ENCODE measurements around the gene AFAP1. TPM values are rescaled to one million over a fixed set of nuclear protein-coding genes. Genes with fewer than 3 reads are reported as not detected.

The AFAP1 gene
- total RNA-seq, 1 experiment from 2014 or later: 42.1 TPM

DNA sequence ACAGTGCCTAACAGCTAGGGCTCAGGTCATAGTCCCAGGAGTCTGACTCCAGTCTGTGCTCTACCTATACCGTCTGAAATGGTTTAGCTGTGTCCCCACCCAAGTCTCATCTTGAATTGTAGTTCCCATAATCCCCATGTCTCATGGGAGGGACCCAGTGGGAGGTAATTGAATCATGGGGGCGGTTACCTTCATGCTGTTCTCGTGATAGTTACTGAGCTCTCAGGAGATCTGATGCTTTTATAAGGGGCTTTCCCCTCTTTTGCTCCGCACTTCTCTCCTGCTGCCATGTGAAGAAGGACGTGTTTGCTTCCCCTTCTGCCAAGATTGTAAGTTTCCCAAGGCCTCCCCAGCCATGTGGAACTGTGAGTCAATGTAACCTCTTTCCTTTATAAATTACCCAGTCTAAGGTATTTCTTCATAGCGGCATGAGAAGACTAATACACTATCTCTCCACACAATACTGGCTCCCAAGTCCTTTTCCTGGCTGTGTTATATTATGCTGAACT, 110.8 kb downstream of the AFAP1 start:
- Histone ChIP-seq H3K36me3 (ENCODE audit: low read depth, low read length) (peaks cover 31% of the 10 kb centered on the region), H3K4me2 (ENCODE audit: low read length) (peak overlapping the region; percentile 78), H3K4me1 (ENCODE audit: insufficient read depth, low read length) (peaks cover 21% of the 10 kb centered on the region), H3K27me3 (ENCODE audit: low read length) (no peaks in the 10 kb centered on the region), H3K4me3 (ENCODE audit: low read length) (no peak overlapping the region), H3F3A (ENCODE audit: low read length, unreplicated experiment) (no peaks in the 10 kb centered on the region), H3K9me2 (replicated peaks; ENCODE audit: low read length) (no peaks in the 10 kb centered on the region), H3K27ac (ENCODE audit: low read length) (peak overlapping the region; percentile 64), H3K9ac (ENCODE audit: low read length) (no peak overlapping the region), H3K9me3 (ENCODE audit: low read length) (no peaks in the 10 kb centered on the region), H3K79me2 (ENCODE audit: low read length) (peaks cover 71% of the 10 kb centered on the region), H4K20me1 (ENCODE audit: low read length) (no peaks in the 10 kb centered on the region), H2AFZ (ENCODE audit: low read length) (no peak overlapping the region)
- TF ChIP-seq, protein P1, sequence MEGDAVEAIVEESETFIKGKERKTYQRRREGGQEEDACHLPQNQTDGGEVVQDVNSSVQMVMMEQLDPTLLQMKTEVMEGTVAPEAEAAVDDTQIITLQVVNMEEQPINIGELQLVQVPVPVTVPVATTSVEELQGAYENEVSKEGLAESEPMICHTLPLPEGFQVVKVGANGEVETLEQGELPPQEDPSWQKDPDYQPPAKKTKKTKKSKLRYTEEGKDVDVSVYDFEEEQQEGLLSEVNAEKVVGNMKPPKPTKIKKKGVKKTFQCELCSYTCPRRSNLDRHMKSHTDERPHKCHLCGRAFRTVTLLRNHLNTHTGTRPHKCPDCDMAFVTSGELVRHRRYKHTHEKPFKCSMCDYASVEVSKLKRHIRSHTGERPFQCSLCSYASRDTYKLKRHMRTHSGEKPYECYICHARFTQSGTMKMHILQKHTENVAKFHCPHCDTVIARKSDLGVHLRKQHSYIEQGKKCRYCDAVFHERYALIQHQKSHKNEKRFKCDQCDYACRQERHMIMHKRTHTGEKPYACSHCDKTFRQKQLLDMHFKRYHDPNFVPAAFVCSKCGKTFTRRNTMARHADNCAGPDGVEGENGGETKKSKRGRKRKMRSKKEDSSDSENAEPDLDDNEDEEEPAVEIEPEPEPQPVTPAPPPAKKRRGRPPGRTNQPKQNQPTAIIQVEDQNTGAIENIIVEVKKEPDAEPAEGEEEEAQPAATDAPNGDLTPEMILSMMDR (conservative IDR thresholded peaks at IDR 0.05; ENCODE audit: low read depth, low read length): no peak
- no peak for TF ChIP-seq EZH2phosphoT487 (IDR thresholded peaks at IDR 0.05; ENCODE audit: borderline replicate concordance, low read length)
- TF ChIP-seq EZH2 (IDR thresholded peaks at IDR 0.05; ENCODE audit: low read length, unreplicated experiment): no peak
- no TSS peak for BruUV-seq (replicated peaks)
- DNase-seq: no peak
- ChIA-PET POLR2A (ENCODE audit: unreplicated experiment) (no interaction called here), CTCF (interaction anchor here (0.6 kb wide), 1 partner anchor 25 kb away, joined by 3 read pairs; no protein-coding TSS in a partner anchor)
- peak; percentile 14 for ATAC-seq
- intact Hi-C loops (cut with micrococcal nuclease): loop anchor here (1.0 kb wide), 1 partner anchor 13 kb away; no protein-coding TSS in a partner anchor

DNA sequence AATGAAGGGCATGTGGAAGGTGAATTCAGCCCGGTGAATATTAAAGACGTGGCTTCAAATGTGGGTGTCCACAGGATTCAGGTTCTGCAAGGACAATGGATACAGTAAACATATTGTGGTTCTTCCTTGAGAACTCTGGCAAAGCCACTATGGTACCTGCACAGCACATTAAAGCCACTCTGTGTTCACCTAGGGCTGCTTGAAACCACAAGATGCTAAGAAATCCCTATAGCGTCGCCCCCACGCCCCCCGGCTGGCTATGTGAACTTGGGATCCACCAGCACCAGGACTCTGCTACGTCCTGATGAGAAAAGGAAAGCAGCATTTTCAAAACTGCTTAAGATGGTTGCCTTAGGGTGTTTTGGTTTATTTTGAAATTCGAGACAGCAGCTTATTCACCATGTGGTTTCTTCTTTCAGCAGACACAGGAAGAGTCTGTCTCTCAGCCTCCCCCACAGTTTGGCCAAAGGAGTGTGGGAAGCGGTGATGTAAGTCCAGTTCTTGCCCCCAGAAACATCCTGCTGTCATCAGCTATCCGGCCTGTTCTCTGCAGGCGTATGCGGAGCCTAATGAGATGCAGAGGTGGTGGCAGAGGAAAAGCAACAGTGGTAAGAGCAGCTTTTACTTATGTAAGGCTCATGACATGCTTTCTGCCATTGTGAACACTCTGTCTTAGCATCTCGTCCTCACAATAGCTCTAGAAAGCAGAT, 111.5 kb downstream of the AFAP1 start:
- CTCF ChIA-PET: interaction anchor here (0.6 kb wide), 1 partner anchor 24 kb away, joined by 3 read pairs; no protein-coding TSS in a partner anchor
- Histone ChIP-seq H4K20me1 (ENCODE audit: low read length) (no peaks in the 10 kb centered on the region), H3K4me1 (ENCODE audit: insufficient read depth, low read length) (peaks cover 21% of the 10 kb centered on the region), H3K9me3 (ENCODE audit: low read length) (no peaks in the 10 kb centered on the region), H3K36me3 (ENCODE audit: low read depth, low read length) (peaks cover 35% of the 10 kb centered on the region), H3K4me3 (ENCODE audit: low read length) (peak overlapping the region; percentile 44; the same call in 1 of the 2 replicates), H3K27me3 (ENCODE audit: low read length) (no peaks in the 10 kb centered on the region), H3K27ac (ENCODE audit: low read length) (peak overlapping the region; percentile 64), H3K79me2 (ENCODE audit: low read length) (peaks cover 77% of the 10 kb centered on the region), H3F3A (ENCODE audit: low read length, unreplicated experiment) (no peaks in the 10 kb centered on the region), H2AFZ (ENCODE audit: low read length) (no peak overlapping the region), H3K4me2 (ENCODE audit: low read length) (peak overlapping the region; percentile 78), H3K9me2 (replicated peaks; ENCODE audit: low read length) (no peaks in the 10 kb centered on the region), H3K9ac (ENCODE audit: low read length) (no peak overlapping the region)
- intact Hi-C loops (cut with micrococcal nuclease): loop anchor here (1.0 kb wide), 1 partner anchor 14 kb away; no protein-coding TSS in a partner anchor
- ATAC-seq (peak; percentile 96), DNase-seq (peak; percentile 85)
- TF ChIP-seq EZH2 (IDR thresholded peaks at IDR 0.05; ENCODE audit: low read length, unreplicated experiment) (no peak), EZH2phosphoT487 (IDR thresholded peaks at IDR 0.05; ENCODE audit: borderline replicate concordance, low read length) (no peak)
- TF ChIP-seq, protein P1 (conservative IDR thresholded peaks at IDR 0.05; ENCODE audit: low read depth, low read length): no peak
- no TSS peak for BruUV-seq (replicated peaks)
- POLR2A ChIA-PET (ENCODE audit: unreplicated experiment): interaction anchor here (0.5 to 0.6 kb wide), 2 partner anchors 112 to 160 kb away, joined by 5 read pairs; partner anchors contain the start of gene AFAP1

DNA sequence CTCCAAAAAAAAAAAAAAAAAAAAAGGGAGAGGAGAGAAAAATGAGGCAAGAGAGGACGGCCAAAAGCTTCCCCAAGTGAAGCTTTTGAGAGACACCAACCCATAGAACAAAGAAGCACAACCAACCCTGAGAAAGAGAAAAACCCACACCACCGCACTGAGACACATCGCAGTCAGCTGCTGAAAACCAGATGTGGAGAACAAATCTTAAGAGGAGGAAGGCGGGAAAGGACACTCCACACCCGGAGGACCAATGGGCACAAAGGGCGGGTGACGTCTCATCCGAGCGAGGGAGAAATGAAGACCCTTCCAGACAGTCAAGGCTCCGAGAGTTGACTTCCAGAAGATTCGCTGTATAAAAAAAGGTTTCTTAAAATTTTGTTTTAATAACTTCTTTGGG, 112.1 kb downstream of the AFAP1 start:
- intact Hi-C loops (cut with micrococcal nuclease): no loop called here
- Histone ChIP-seq H3K9ac (ENCODE audit: low read length) (no peak overlapping the region), H2AFZ (ENCODE audit: low read length) (no peak overlapping the region), H3K9me2 (replicated peaks; ENCODE audit: low read length) (no peaks in the 10 kb centered on the region), H3K27ac (ENCODE audit: low read length) (peak overlapping the region; percentile 64), H3K9me3 (ENCODE audit: low read length) (no peaks in the 10 kb centered on the region), H3K4me3 (ENCODE audit: low read length) (no peak overlapping the region), H3K4me1 (ENCODE audit: insufficient read depth, low read length) (peaks cover 21% of the 10 kb centered on the region), H4K20me1 (ENCODE audit: low read length) (no peaks in the 10 kb centered on the region), H3K27me3 (ENCODE audit: low read length) (no peaks in the 10 kb centered on the region), H3K36me3 (ENCODE audit: low read depth, low read length) (peaks cover 35% of the 10 kb centered on the region), H3F3A (ENCODE audit: low read length, unreplicated experiment) (no peaks in the 10 kb centered on the region), H3K4me2 (ENCODE audit: low read length) (peak overlapping the region; percentile 78), H3K79me2 (ENCODE audit: low read length) (peaks cover 75% of the 10 kb centered on the region)
- ATAC-seq (no peak), DNase-seq (no peak)
- no peak for TF ChIP-seq EZH2 (IDR thresholded peaks at IDR 0.05; ENCODE audit: low read length, unreplicated experiment)
- TF ChIP-seq, protein P1 (conservative IDR thresholded peaks at IDR 0.05; ENCODE audit: low read depth, low read length): no peak
- TF ChIP-seq EZH2phosphoT487 (IDR thresholded peaks at IDR 0.05; ENCODE audit: borderline replicate concordance, low read length): no peak
- no TSS peak for BruUV-seq (replicated peaks)
- POLR2A ChIA-PET (ENCODE audit: unreplicated experiment): no interaction called here
- CTCF ChIA-PET: no interaction called here
